Thoracic aorta (tissue), 2 donors: Measurements from ENCODE around the gene SLC6A20. TPM values are rescaled to one million over a fixed set of nuclear protein-coding genes. Genes with fewer than 3 reads are reported as not detected.
"Not testable (repeated sequence)": the region's sequence is repeated elsewhere in the genome, so short reads cannot be mapped to it uniquely, and the experiment has no call there.

ENCODE experiments used
- ATAC-seq: fragments of 150-250 bp; one replicate; pipeline ENCODE4 v1.8.0; 2017; ENCODE audit warnings: low read depth; ENCODE audit not compliant: insufficient number of reproducible peaks, low FRiP score
- DNase-seq: peaks from one replicate; pipeline ENCODE4 v3.0.0-alpha.2; 2020; ENCODE audit warnings: low spot score
- H3K27ac ChIP-seq, 2 donors: fragments of 200-600 bp; sonication (generic); 1 replicate in 1 of 2; 2 replicates in 1 of 2; pipeline ENCODE4 v1.5.1; 2016; ENCODE audit warnings: mild to moderate bottlenecking in 2 of 2, moderate library complexity in 2 of 2
- H3K27me3 ChIP-seq: fragments of 200-600 bp; sonication (generic); replicated peaks from 2 replicates; pipeline ENCODE4 v1.6.0; 2016; ENCODE audit warnings: mild to moderate bottlenecking; ENCODE audit not compliant: insufficient read depth
- H3K36me3 ChIP-seq: fragments of 200-600 bp; sonication (generic); one replicate; pipeline ENCODE4 v1.5.1; 2016
- H3K4me1 ChIP-seq, 2 donors: fragments of 200-600 bp; sonication (generic); 1 replicate in 1 of 2; 2 replicates in 1 of 2; pipeline versions ENCODE4 v1.5.1 to v1.6.0; 2016; ENCODE audit warnings: low read depth in 2 of 2, mild to moderate bottlenecking in 1 of 2; ENCODE audit not compliant: control insufficient read depth in 1 of 2
- H3K4me3 ChIP-seq: fragments of 200-600 bp; sonication (generic); 2 replicates; pipeline ENCODE4 v1.5.1; 2016; ENCODE audit warnings: mild to moderate bottlenecking
- H3K9me3 ChIP-seq: fragments of 200-600 bp; sonication (generic); 2 replicates; pipeline ENCODE4 v1.5.1; 2016
- total RNA-seq, 2 donors: library from RNA; depleted of rRNA; stranded (reverse); fragments of >200 nt; gene quantifications; one replicate each; pipeline versions ENCODE4 v1.1.0 to v1.2.3, GENCODE V29; 2016
- TF ChIP-seq, protein P1 (sequence below): fragments of 200-600 bp; sonication (generic); IDR thresholded peaks from one replicate; pipeline ENCODE4 v1.5.1; 2019; ENCODE audit warnings: antibody characterized with exemption

The SLC6A20 gene
- total RNA-seq, 2 donors from 2014 or later = 0.28 TPM; not detected in 1

GRCh38 chr3:45758871-45759270 is 37.5 kb downstream of the SLC6A20 start:
- DNase-seq (no peak), ATAC-seq (no peak)
- H3K27ac ChIP-seq = no peak overlapping the region
- H3K4me1 ChIP-seq = no peaks in the 10 kb centered on the region
- H3K27me3 ChIP-seq = no peaks in the 10 kb centered on the region
- H3K9me3 ChIP-seq = no peaks in the 10 kb centered on the region
- TF ChIP-seq, protein P1, sequence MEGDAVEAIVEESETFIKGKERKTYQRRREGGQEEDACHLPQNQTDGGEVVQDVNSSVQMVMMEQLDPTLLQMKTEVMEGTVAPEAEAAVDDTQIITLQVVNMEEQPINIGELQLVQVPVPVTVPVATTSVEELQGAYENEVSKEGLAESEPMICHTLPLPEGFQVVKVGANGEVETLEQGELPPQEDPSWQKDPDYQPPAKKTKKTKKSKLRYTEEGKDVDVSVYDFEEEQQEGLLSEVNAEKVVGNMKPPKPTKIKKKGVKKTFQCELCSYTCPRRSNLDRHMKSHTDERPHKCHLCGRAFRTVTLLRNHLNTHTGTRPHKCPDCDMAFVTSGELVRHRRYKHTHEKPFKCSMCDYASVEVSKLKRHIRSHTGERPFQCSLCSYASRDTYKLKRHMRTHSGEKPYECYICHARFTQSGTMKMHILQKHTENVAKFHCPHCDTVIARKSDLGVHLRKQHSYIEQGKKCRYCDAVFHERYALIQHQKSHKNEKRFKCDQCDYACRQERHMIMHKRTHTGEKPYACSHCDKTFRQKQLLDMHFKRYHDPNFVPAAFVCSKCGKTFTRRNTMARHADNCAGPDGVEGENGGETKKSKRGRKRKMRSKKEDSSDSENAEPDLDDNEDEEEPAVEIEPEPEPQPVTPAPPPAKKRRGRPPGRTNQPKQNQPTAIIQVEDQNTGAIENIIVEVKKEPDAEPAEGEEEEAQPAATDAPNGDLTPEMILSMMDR = no peak
- H3K36me3 ChIP-seq = no peaks in the 10 kb centered on the region
- H3K4me3 ChIP-seq = no peak overlapping the region

GRCh38 chr3:45757141-45757540 is 39.2 kb downstream of the SLC6A20 start:
- not testable (repeated sequence) for ATAC-seq, DNase-seq, H3K9me3 ChIP-seq, H3K4me1 ChIP-seq, H3K36me3 ChIP-seq, H3K27ac ChIP-seq, H3K4me3 ChIP-seq, H3K27me3 ChIP-seq

DNA sequence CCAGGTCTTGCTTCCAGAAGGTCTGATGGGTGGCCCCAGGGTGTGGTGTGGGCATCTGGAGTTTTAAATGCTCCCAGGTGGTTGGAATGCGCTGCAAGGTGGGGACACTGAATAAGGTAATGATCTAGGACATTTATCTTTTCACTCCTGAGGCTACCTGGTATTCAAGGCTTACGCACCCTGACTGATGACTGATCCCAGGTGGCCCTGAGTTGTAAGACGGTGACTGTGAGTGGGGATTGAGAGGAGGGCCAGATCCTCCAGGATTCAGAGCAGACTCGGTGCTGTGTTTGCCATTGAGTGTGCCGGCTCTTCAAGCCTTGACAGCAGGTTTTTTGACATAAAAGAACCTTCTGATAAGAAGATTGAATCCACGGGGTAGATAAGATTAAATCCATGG is 40.3 kb downstream of the SLC6A20 start:
- ATAC-seq (no peak), DNase-seq (no peak)
- Histone ChIP-seq H3K4me3 (no peak overlapping the region), H3K27me3 (no peaks in the 10 kb centered on the region), H3K36me3 (no peaks in the 10 kb centered on the region), H3K4me1 (no peaks in the 10 kb centered on the region), H3K9me3 (no peaks in the 10 kb centered on the region), H3K27ac (no peak overlapping the region)
- TF ChIP-seq, protein P1 = no peak

DNA sequence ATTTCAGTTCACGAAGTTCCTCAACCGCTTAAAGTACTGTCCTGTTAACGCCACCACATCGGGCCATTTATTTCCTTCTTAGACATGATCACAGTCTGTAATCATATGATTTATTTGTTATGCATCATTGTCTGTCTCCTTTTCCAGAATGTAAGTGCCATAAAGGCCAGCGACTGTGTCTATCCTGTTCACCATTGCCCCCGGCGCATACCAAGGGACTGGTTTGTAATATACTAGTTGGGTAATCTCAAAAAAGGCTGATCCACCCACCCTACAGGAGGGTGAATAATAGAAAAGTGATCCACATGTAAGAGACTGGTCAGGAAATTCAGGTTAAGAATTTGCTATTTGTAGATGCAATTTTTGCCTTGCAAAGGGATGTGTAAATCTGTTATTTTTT is 41.9 kb downstream of the SLC6A20 start:
- no peaks in the 10 kb centered on the region for H3K36me3 ChIP-seq
- no peaks in the 10 kb centered on the region for H3K9me3 ChIP-seq
- no peaks in the 10 kb centered on the region for H3K27me3 ChIP-seq
- H3K27ac ChIP-seq = no peak overlapping the region
- DNase-seq (no peak), ATAC-seq (no peak)
- H3K4me1 ChIP-seq = no peaks in the 10 kb centered on the region
- no peak overlapping the region for H3K4me3 ChIP-seq
- TF ChIP-seq, protein P1 = no peak

- no peaks in the 10 kb centered on the region for H3K36me3 ChIP-seq
- TF ChIP-seq, protein P1 = no peak
- DNase-seq (no peak), ATAC-seq (no peak)
- no peaks in the 10 kb centered on the region for H3K27me3 ChIP-seq
- H3K9me3 ChIP-seq = no peaks in the 10 kb centered on the region
- H3K4me3 ChIP-seq = no peak overlapping the region
- H3K27ac ChIP-seq = no peak overlapping the region
- H3K4me1 ChIP-seq = no peaks in the 10 kb centered on the region
Measured at GRCh38 chr3:45753095-45753494, 43.2 kb downstream of the SLC6A20 start.

GRCh38 chr3:45751537-45752242 is 44.6 kb downstream of the SLC6A20 start:
- H3K4me1 ChIP-seq = no peaks in the 10 kb centered on the region
- DNase-seq = no peak
- no peak for ATAC-seq
- no peaks in the 10 kb centered on the region for H3K9me3 ChIP-seq
- no peaks in the 10 kb centered on the region for H3K36me3 ChIP-seq
- no peaks in the 10 kb centered on the region for H3K27me3 ChIP-seq
- H3K27ac ChIP-seq = no peak overlapping the region
- TF ChIP-seq, protein P1 = no peak
- H3K4me3 ChIP-seq = no peak overlapping the region
